ENCODE data around the gene FAM20A. TPM values are rescaled to one million over a fixed set of nuclear protein-coding genes. Genes with fewer than 3 reads are reported as not detected.

The FAM20A gene
- total and polyA plus RNA-seq, 2 donors (not counting 1 experiment from before 2014, with no cell fraction given): not detected

- no peaks in the 10 kb centered on the region for H3K36me3 ChIP-seq (replicated peaks in 1 of 2; ENCODE audit: control extremely low read depth in 1 of 2, control insufficient read depth in 1 of 2, extremely low read depth in 1 of 2, insufficient read depth in 2 of 2, low read length in 1 of 2)
- TF ChIP-seq, protein P1, sequence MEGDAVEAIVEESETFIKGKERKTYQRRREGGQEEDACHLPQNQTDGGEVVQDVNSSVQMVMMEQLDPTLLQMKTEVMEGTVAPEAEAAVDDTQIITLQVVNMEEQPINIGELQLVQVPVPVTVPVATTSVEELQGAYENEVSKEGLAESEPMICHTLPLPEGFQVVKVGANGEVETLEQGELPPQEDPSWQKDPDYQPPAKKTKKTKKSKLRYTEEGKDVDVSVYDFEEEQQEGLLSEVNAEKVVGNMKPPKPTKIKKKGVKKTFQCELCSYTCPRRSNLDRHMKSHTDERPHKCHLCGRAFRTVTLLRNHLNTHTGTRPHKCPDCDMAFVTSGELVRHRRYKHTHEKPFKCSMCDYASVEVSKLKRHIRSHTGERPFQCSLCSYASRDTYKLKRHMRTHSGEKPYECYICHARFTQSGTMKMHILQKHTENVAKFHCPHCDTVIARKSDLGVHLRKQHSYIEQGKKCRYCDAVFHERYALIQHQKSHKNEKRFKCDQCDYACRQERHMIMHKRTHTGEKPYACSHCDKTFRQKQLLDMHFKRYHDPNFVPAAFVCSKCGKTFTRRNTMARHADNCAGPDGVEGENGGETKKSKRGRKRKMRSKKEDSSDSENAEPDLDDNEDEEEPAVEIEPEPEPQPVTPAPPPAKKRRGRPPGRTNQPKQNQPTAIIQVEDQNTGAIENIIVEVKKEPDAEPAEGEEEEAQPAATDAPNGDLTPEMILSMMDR (IDR thresholded peaks at IDR 0.05): no peak
- CTCF ChIA-PET: no interaction called here
- no peak overlapping the region for H3K4me3 ChIP-seq (ENCODE audit: control extremely low read depth in 1 of 5, extremely low read depth in 1 of 5, insufficient read depth in 1 of 5, low read depth in 2 of 5, low read length in 4 of 5)
- Mint-ChIP-seq H3K4me3 (no peak overlapping the region), H3K9me3 (ENCODE audit: insufficient read depth) (no peaks in the 10 kb centered on the region), H3K27ac (no peak overlapping the region), H3K4me1 (peaks cover 5% of the 10 kb centered on the region), H3K27me3 (no peaks in the 10 kb centered on the region)
- H3K27ac ChIP-seq (ENCODE audit: low read length in 2 of 2): no peak overlapping the region
- no peaks in the 10 kb centered on the region for H3K4me1 ChIP-seq (ENCODE audit: control insufficient read depth in 2 of 2, insufficient read depth in 2 of 2, low read length in 2 of 2)
- H3K79me2 ChIP-seq (ENCODE audit: control insufficient read depth, insufficient read depth, low read length): no peaks in the 10 kb centered on the region
- H4K20me1 ChIP-seq (ENCODE audit: control insufficient read depth, insufficient read depth, low read length, poor library complexity, severe bottlenecking): no peaks in the 10 kb centered on the region
- POLR2A ChIA-PET: no interaction called here
- H3K27me3 ChIP-seq (replicated peaks in 1 of 4; ENCODE audit: control extremely low read depth in 1 of 4, control insufficient read depth in 3 of 4, insufficient read depth in 4 of 4, low read length in 3 of 4): no peaks in the 10 kb centered on the region
- H2AFZ ChIP-seq (ENCODE audit: insufficient read depth, low read depth, low read length, poor library complexity, severe bottlenecking): no peak overlapping the region
- 100% methylated on average over 1 of the region's 1 CpG for WGBS (ENCODE audit: insufficient coverage)
- no peak for DNase-seq
- no peak for ATAC-seq (ENCODE audit: low read depth)
- intact Hi-C loops (cut with micrococcal nuclease): no loop called here
- no peak overlapping the region for H3K9ac ChIP-seq (ENCODE audit: low read length)
- no peaks in the 10 kb centered on the region for H3K9me3 ChIP-seq (ENCODE audit: control extremely low read depth in 1 of 3, control insufficient read depth in 2 of 3, insufficient read depth in 1 of 3, low read length in 2 of 3)
- H3K4me2 ChIP-seq (replicated peaks; ENCODE audit: low read depth, low read length, poor library complexity, severe bottlenecking): no peak overlapping the region
Measured at GRCh38 chr17:68505951-68506350, 95.2 kb downstream of the FAM20A start.

GRCh38 chr17:68501074-68501473, 100.1 kb downstream of the FAM20A start:
- Histone ChIP-seq H3K27me3 (replicated peaks in 1 of 4; ENCODE audit: control extremely low read depth in 1 of 4, control insufficient read depth in 3 of 4, insufficient read depth in 4 of 4, low read length in 3 of 4) (no peaks in the 10 kb centered on the region), H3K27ac (ENCODE audit: low read length in 2 of 2) (no peak overlapping the region), H3K79me2 (ENCODE audit: control insufficient read depth, insufficient read depth, low read length) (no peaks in the 10 kb centered on the region), H3K9me3 (ENCODE audit: control extremely low read depth in 1 of 3, control insufficient read depth in 2 of 3, insufficient read depth in 1 of 3, low read length in 2 of 3) (peaks cover 0 to 4% (median 0%) of the 10 kb centered on the region in 3 donors), H3K4me2 (replicated peaks; ENCODE audit: low read depth, low read length, poor library complexity, severe bottlenecking) (no peak overlapping the region), H3K36me3 (replicated peaks in 1 of 2; ENCODE audit: control extremely low read depth in 1 of 2, control insufficient read depth in 1 of 2, extremely low read depth in 1 of 2, insufficient read depth in 2 of 2, low read length in 1 of 2) (no peaks in the 10 kb centered on the region), H4K20me1 (ENCODE audit: control insufficient read depth, insufficient read depth, low read length, poor library complexity, severe bottlenecking) (no peaks in the 10 kb centered on the region), H2AFZ (ENCODE audit: insufficient read depth, low read depth, low read length, poor library complexity, severe bottlenecking) (no peak overlapping the region), H3K9ac (ENCODE audit: low read length) (no peak overlapping the region), H3K4me3 (ENCODE audit: control extremely low read depth in 1 of 5, extremely low read depth in 1 of 5, insufficient read depth in 1 of 5, low read depth in 2 of 5, low read length in 4 of 5) (no peak overlapping the region), H3K4me1 (ENCODE audit: control insufficient read depth in 2 of 2, insufficient read depth in 2 of 2, low read length in 2 of 2) (peaks cover 22 to 25% of the 10 kb centered on the region in 2 donors)
- WGBS (ENCODE audit: insufficient coverage): 92% methylated on average over 3 of the region's 3 CpGs
- no peak overlapping the region for H3K4me3 Mint-ChIP-seq
- POLR2A ChIA-PET: no interaction called here
- no peak for DNase-seq
- intact Hi-C loops (cut with micrococcal nuclease): no loop called here
- ATAC-seq (ENCODE audit: low read depth): no peak
- H3K27ac Mint-ChIP-seq: peak overlapping the region; percentile 39
- H3K9me3 Mint-ChIP-seq (ENCODE audit: insufficient read depth): no peaks in the 10 kb centered on the region
- H3K27me3 Mint-ChIP-seq: no peaks in the 10 kb centered on the region
- TF ChIP-seq, protein P1 (IDR thresholded peaks at IDR 0.05): no peak
- TF ChIP-seq EZH2 (IDR thresholded peaks at IDR 0.05; ENCODE audit: borderline replicate concordance, insufficient read depth, low read depth, low read length, poor library complexity, severe bottlenecking): no peak
- H3K4me1 Mint-ChIP-seq: peaks cover 26% of the 10 kb centered on the region
- CTCF ChIA-PET: interaction anchor here (1.0 kb wide), 1 partner anchor 12 kb away, joined by 4 read pairs; the partner anchor contains the start of gene PRKAR1A

Data from B cell (primary cell).